Endothelial cell of umbilical vein (primary cell): ENCODE measurements around the gene NALCN. TPM values are rescaled to one million over a fixed set of nuclear protein-coding genes. Genes with fewer than 3 reads are reported as not detected.

Experiments
- BruUV-seq: library from RNA; stranded (reverse); fragments of 400-500 nt; replicated peaks from 2 replicates; lab custom pipeline; 2021; lab: Mats Ljungman, UMichigan
- CTCF ChIA-PET: fragments of 300-600, 350-600 bp; sonication (Branson Sonifier 250); formaldehyde crosslinking; loops from one replicate; lab custom pipeline; 2021; ENCODE audit warnings: antibody characterized with exemption, inconsistent platforms; lab: Charles Lee
- POLR2A ChIA-PET: fragments of 300-600, 350-600 bp; sonication (Branson Sonifier 250); formaldehyde crosslinking; loops from one replicate; lab custom pipeline; 2021; ENCODE audit warnings: antibody characterized with exemption, inconsistent platforms; lab: Charles Lee
- DNase-seq: peaks from one replicate; pipeline ENCODE4 v3.0.0-alpha.2; 2011; ENCODE audit warnings: low read depth, low spot score
- FAIRE-seq: peaks from 2 replicates; lab custom pipeline; 2011; peaks lifted over from hg19 to GRCh38; lab: Jason Lieb, UNC
- H2AFZ ChIP-seq: 2 replicates; pipeline ENCODE4 v1.6.0; 2012; ENCODE audit warnings: low read depth, low read length, control low read depth, inconsistent platforms
- H3K27ac ChIP-seq: 2 replicates; pipeline ENCODE4 v1.5.1; 2011; ENCODE audit warnings: low read depth, mild to moderate bottlenecking, control low read depth, low read length, moderate library complexity; ENCODE audit not compliant: insufficient read depth
- H3K27me3 ChIP-seq, 2 experiments: 2 replicates each; pipeline versions ENCODE4 v1.6.0 to v1.6.1; 2011; ENCODE audit warnings: low read length in 2 of 2, mixed read lengths in 1 of 2; ENCODE audit not compliant: control insufficient read depth in 2 of 2, insufficient read depth in 2 of 2
- H3K36me3 ChIP-seq, 2 experiments: 2 replicates in 1 of 2; 3 replicates in 1 of 2; pipeline ENCODE4 v1.5.1; 2011; ENCODE audit warnings: low read length in 2 of 2, mild to moderate bottlenecking in 1 of 2, moderate library complexity in 1 of 2; ENCODE audit not compliant: control insufficient read depth in 2 of 2, insufficient read depth in 2 of 2; ENCODE audit errors: extremely low read depth in 1 of 2
- H3K4me1 ChIP-seq: 3 replicates; pipeline ENCODE4 v1.5.1; 2011; ENCODE audit warnings: mild to moderate bottlenecking, low read length; ENCODE audit not compliant: control insufficient read depth, insufficient read depth; ENCODE audit errors: extremely low read depth
- H3K4me2 ChIP-seq: 2 replicates; pipeline ENCODE4 v1.6.1; 2011; ENCODE audit warnings: low read length, control low read depth, mixed read lengths; ENCODE audit not compliant: insufficient read depth
- H3K4me3 ChIP-seq, 3 experiments: fragments of 200-600 bp in 1 of 3; sonication (generic), shearing (Covaris generic) in 1 of 3; replicated peaks in 1 of 3; 2 replicates each; pipeline ENCODE4 v1.5.1; 2011 to 2016; ENCODE audit warnings: control low read depth in 3 of 3, low read length in 3 of 3, mild to moderate bottlenecking in 2 of 3, inconsistent platforms in 1 of 3, low read depth in 1 of 3, moderate library complexity in 1 of 3; ENCODE audit not compliant: insufficient read depth in 1 of 3
- H3K79me2 ChIP-seq: 2 replicates; pipeline ENCODE4 v1.6.0; 2012; ENCODE audit warnings: low read length, inconsistent platforms; ENCODE audit not compliant: control insufficient read depth, insufficient read depth
- H3K9ac ChIP-seq: replicated peaks from 2 replicates; pipeline ENCODE3; 2011; ENCODE audit warnings: low read length, control low read depth; ENCODE audit not compliant: insufficient read depth; ENCODE audit errors: extremely low read depth
- H3K9me1 ChIP-seq: replicated peaks from 3 replicates; pipeline ENCODE4 v1.6.0; 2011; ENCODE audit warnings: mild to moderate bottlenecking, low read length; ENCODE audit not compliant: control insufficient read depth, insufficient read depth; ENCODE audit errors: extremely low read depth
- H3K9me3 ChIP-seq: replicated peaks from 2 replicates; pipeline ENCODE4 v1.5.1; 2012; ENCODE audit warnings: low read length, inconsistent platforms; ENCODE audit not compliant: control insufficient read depth, insufficient read depth
- H4K20me1 ChIP-seq: replicated peaks from 2 replicates; pipeline ENCODE3; 2011; ENCODE audit warnings: mild to moderate bottlenecking, low read length; ENCODE audit not compliant: control insufficient read depth, insufficient read depth; ENCODE audit errors: extremely low read depth
- CTCF ChIP-seq, 2 donors: IDR thresholded peaks; 1 replicate in 1 of 2; 2 replicates in 1 of 2; pipeline ENCODE4 v1.5.1; 2011; ENCODE audit warnings: low read length in 2 of 2, mild to moderate bottlenecking in 2 of 2, moderate library complexity in 2 of 2, control low read depth in 1 of 2, inconsistent platforms in 1 of 2, low read depth in 1 of 2; ENCODE audit not compliant: insufficient read depth in 1 of 2; ENCODE audit errors: extremely low read depth in 1 of 2
- EZH2 ChIP-seq: IDR thresholded peaks from 2 replicates; pipeline ENCODE4 v1.6.1; 2012; ENCODE audit warnings: borderline replicate concordance, low read depth, mild to moderate bottlenecking, moderate library complexity, low read length, inconsistent platforms; ENCODE audit not compliant: severe bottlenecking
- FOS ChIP-seq: IDR thresholded peaks from 2 replicates; pipeline ENCODE4 v1.6.1; 2011; ENCODE audit warnings: mild to moderate bottlenecking, low read length, moderate library complexity, borderline replicate concordance; ENCODE audit not compliant: insufficient read depth
- GATA2 ChIP-seq: IDR thresholded peaks from 2 replicates; pipeline ENCODE4 v1.7.0; 2011; ENCODE audit warnings: low read depth, mild to moderate bottlenecking, moderate library complexity, mixed read lengths, low read length; ENCODE audit not compliant: insufficient read length, insufficient read depth
- JUN ChIP-seq: IDR thresholded peaks from 2 replicates; pipeline ENCODE4 v1.6.1; 2011; ENCODE audit warnings: borderline replicate concordance, low read depth; ENCODE audit not compliant: insufficient read length, insufficient read depth
- MYC ChIP-seq: IDR thresholded peaks from one replicate; pipeline ENCODE4 v1.6.1; 2011; ENCODE audit warnings: mild to moderate bottlenecking, low read depth, low read length
- POLR2A ChIP-seq: IDR thresholded peaks from 2 replicates; pipeline ENCODE4 v1.6.1; 2012; ENCODE audit warnings: low read depth, mild to moderate bottlenecking, control low read depth, low read length
- POLR2AphosphoS5 ChIP-seq: IDR thresholded peaks from 2 replicates; pipeline ENCODE4 v1.6.1; 2012; ENCODE audit warnings: low read depth, mild to moderate bottlenecking, control low read depth, low read length, moderate library complexity; ENCODE audit not compliant: insufficient read depth
- dilution Hi-C: fragments of 300-500 bp; cut with MboI; formaldehyde crosslinking; loops from one replicate; pipeline ENCODE4 v1.15.0; 2019; ENCODE audit warnings: low sequenced_read_pairs; ENCODE audit not compliant: extremely low pct_ligation_motif_present
- intact Hi-C: fragments of 100-400 bp; cut with micrococcal nuclease; formaldehyde crosslinking; loops from one replicate; pipeline ENCODE4 v1.10.0; 2022
- polyA plus RNA-seq, 4 experiments: library from polyadenylated mRNA; depleted of rRNA in 3 of 4; stranded (reverse) in 3 of 4; unstranded in 1 of 4; fragments of >200 nt; gene quantifications; 2 replicates each; pipeline versions ENCODE4 v1.2.1 to v1.2.3, GENCODE V29; 2011 to 2012; ENCODE audit warnings: missing spikeins in 1 of 4
- total RNA-seq: library from RNA; stranded (reverse); gene quantifications from 2 replicates; pipeline ENCODE4 v1.2.3, GENCODE V29; 2021
- TF ChIP-seq, protein P1 (sequence below): IDR thresholded peaks from 2 replicates; pipeline ENCODE4 v1.6.1; 2011; ENCODE audit not compliant: insufficient read depth, insufficient read length

NALCN gene
- total and polyA plus RNA-seq, 2 donors (not counting 3 experiments of a cell fraction or from before 2014, with no cell fraction given), result 3.3 to 4.4 TPM

GRCh38 chr13:101346161-101346560, 70.1 kb downstream of the NALCN start:
- FAIRE-seq (no peak), DNase-seq (no peak)
- dilution Hi-C loops, result no loop called here
- Histone ChIP-seq H2AFZ (no peak overlapping the region), H3K4me1 (peaks cover 14% of the 10 kb centered on the region), H3K9ac (no peak overlapping the region), H4K20me1 (no peaks in the 10 kb centered on the region), H3K9me1 (no peaks in the 10 kb centered on the region), H3K36me3 (no peaks in the 10 kb centered on the region), H3K27ac (no peak overlapping the region), H3K4me2 (no peak overlapping the region), H3K9me3 (peaks cover 4% of the 10 kb centered on the region), H3K4me3 (no peak overlapping the region), H3K27me3 (no peaks in the 10 kb centered on the region), H3K79me2 (no peaks in the 10 kb centered on the region)
- BruUV-seq, result no TSS peak
- ChIA-PET CTCF (no interaction called here), POLR2A (no interaction called here)
- TF ChIP-seq JUN, result no peak
- no peak for TF ChIP-seq FOS
- no peak for TF ChIP-seq GATA2
- TF ChIP-seq POLR2AphosphoS5, result no peak
- no peak for TF ChIP-seq EZH2
- TF ChIP-seq MYC, result no peak
- TF ChIP-seq POLR2A, result no peak
- TF ChIP-seq, protein P1, sequence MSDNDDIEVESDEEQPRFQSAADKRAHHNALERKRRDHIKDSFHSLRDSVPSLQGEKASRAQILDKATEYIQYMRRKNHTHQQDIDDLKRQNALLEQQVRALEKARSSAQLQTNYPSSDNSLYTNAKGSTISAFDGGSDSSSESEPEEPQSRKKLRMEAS, result no peak
- TF ChIP-seq CTCF (IDR thresholded peaks at IDR 0.05; ENCODE audit: extremely low read depth in 1 of 2, insufficient read depth in 1 of 2, low read depth in 1 of 2, low read length in 2 of 2), result no peak
- intact Hi-C loops, result no loop called here
